Measurements from ENCODE around the gene CREB3L2.
A peak's percentile ranks its signal among the peaks of the same experiment; 100 is the strongest.
"Not testable (repeated sequence)": the region's sequence is repeated elsewhere in the genome, so short reads cannot be mapped to it uniquely, and the experiment has no call there.

The CREB3L2 gene

DNA sequence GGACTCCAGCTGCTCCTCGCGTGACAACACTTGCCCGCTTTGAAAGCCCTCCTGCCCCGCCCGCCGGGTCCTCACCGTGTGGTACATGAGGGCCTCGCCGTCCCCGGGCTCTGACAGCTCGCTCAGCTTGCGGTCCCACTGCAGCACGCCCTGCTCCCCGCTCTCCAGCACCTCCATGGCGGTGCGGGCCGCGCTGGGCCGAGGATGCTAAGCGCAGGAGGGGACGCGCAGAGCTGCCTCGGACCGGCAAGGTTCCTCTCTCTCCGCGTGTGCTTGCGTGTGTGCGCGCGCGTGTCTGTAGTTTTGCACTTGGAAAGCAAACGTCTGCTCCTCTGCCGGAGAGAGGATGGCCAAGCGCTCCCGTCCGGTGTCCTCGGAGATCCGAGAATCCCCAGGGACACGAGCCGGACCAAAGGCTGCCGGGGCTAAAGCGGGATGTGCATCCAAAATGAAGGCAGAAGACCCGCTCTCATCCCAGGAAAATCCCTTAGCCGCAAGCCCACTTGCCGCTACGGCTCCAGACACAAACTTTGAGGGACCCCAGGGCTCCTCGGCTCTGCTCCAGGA, at the start of gene CREB3L2:
TSS of gene CREB3L2 (minus strand) at position 558 of the 567 bp plus-strand sequence. CDS start at position 177, 381 bp downstream.
- peak; percentile 59 for DNase-seq (ENCODE audit: low spot score)

DNA sequence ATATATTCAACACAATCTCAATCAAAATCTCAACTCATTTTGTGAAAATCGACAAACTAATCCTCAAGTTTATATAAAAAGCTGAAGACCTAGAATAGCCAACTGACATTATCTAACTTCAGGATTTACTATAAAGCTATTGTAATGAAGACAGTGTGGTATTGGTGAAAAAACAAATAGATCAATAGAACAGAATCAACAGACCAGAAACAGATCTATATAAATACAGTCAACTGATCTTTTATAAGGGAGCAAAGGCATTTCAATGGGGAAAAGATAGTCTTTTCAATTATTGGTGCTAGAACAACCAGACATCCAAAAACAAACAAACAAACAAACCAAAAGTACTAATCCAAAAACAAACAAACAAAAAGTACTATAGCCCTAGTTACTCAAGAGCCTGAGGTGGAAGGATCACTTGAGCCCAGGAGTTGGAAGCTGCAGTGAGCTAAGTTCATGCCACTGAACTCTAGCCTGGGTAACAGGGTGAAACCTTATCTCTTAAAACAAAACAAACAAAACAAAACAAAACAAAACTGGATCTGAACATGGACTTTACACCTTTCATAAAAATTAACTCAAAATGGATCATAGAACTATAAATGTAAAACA, 47.7 kb upstream of the CREB3L2 start:
- DNase-seq (ENCODE audit: low spot score): no peak

- no peak for DNase-seq (ENCODE audit: low spot score)
Measured at GRCh38 chr7:138047907-138048306, 46.0 kb upstream of the CREB3L2 start.

GRCh38 chr7:138044897-138045296, 43.0 kb upstream of the CREB3L2 start:
- DNase-seq (ENCODE audit: low spot score): no peak

- not testable (repeated sequence) for DNase-seq (ENCODE audit: low spot score)
Measured at GRCh38 chr7:138040063-138040462, 38.2 kb upstream of the CREB3L2 start.

- DNase-seq (ENCODE audit: low spot score): no peak
Measured at GRCh38 chr7:138036135-138036534, 34.2 kb upstream of the CREB3L2 start.

GRCh38 chr7:138033241-138033640, 31.4 kb upstream of the CREB3L2 start:
- no peak for DNase-seq (ENCODE audit: low spot score)

DNA sequence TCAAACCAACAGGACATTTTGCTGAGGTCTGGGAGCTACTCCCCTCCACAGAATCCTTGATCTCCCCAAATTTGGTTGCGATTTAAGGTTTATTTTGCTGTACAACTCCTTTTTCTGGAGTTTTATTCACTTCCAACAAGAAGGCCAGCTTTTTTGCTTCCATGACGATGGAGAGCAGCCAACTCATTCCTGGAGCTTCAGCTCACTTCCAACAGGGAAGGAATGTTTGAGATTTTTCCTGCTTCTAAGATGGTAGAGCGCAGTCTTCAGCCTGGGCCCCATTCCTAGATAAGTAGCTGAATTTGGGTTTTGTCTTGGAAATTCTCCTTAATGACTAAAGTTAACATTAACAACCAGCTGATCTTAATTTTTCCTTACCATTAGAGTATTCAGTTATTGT, 30.9 kb upstream of the CREB3L2 start:
- DNase-seq (ENCODE audit: low spot score): no peak

DNA sequence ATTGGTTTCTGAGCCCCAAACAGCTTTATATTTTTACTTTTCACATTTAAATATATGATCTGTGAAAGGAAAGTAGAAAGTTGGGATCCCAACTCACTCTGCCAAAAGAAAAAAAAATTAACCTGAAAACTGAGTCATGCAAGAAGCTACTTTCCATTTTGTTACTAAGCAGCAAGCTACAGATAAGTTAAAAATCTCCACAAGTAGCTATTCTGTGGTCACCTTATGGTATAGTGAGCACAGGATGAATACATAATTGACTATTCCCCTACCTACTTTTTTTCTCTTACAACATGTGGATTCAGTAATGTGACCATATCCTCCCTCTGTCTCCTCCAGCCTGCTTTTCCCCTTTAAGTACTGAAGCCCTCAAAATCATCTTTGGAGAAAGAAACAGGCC, 30.3 kb upstream of the CREB3L2 start:
- no peak for DNase-seq (ENCODE audit: low spot score)

DNA sequence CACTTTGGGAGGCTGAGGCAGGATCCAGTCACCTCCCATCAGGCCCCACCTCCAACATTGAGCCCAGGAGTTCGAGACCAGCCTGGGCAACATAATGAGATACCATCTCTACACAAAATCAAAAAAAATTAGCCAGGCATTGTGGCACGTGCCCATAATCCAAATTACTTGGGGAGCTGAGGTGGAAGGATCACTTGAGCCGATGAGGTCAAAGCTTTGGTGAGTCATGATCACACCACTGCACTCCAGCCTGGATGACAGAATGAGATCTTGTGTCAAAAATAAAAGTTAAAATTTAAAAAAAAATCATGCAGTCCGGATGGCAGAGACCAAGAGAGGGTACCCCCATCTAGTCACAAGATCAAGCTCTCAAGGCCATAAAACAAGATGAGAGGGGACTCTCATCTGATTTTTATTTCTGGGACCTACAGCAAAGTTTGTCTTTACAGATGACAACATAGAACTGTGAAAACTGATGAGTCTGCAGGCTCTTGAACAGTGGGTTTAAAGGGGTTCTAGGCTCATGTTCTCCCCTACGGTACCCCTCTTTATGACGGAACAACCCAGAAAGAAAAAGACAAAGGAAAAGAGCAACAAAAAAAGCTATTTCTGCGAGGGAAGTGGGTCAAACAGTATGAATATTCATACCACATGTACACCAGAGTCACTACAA, 28.9 kb upstream of the CREB3L2 start:
- DNase-seq (ENCODE audit: low spot score): no peak

GRCh38 chr7:138029941-138030340, 28.1 kb upstream of the CREB3L2 start:
- DNase-seq (ENCODE audit: low spot score): no peak

DNA sequence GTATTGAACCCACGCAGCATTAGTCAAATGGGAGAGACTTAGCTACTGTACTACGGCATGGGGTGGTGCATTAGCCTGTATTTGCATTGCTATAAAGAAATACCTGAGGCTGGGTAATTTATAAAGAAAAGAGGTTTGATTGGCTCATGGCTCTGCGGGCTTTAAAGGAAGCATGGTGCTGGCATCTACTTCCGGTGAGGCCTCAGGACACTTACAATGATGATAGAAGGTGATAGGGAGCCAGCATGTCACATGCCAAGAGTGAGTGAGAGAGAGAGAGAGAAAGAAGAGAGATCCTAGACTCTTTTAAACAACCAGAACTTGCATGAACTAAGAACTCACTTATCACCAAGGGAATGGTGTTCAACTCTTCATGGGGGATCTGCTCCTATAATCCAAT, 27.2 kb upstream of the CREB3L2 start:
- DNase-seq (ENCODE audit: low spot score): no peak

DNA sequence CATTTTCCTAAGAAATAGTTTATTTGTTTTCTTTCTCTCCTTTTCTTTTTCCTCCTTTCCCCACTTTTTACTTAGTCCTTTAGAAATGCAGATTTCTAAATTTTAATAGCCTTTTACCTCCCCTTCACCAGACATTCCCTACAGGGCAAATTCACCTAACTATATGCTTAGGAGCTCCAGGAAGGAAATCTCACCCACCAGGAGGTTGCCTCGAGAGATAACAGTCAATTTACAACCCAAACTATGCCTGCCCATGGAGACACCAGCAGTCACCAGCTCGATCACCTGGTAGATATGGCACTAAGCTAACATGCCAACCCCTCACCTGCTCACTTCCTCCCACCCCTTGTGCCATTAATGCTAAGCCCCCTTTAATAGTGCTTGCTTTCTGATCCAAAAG, 25.2 kb upstream of the CREB3L2 start:
- no peak for DNase-seq (ENCODE audit: low spot score)

DNA sequence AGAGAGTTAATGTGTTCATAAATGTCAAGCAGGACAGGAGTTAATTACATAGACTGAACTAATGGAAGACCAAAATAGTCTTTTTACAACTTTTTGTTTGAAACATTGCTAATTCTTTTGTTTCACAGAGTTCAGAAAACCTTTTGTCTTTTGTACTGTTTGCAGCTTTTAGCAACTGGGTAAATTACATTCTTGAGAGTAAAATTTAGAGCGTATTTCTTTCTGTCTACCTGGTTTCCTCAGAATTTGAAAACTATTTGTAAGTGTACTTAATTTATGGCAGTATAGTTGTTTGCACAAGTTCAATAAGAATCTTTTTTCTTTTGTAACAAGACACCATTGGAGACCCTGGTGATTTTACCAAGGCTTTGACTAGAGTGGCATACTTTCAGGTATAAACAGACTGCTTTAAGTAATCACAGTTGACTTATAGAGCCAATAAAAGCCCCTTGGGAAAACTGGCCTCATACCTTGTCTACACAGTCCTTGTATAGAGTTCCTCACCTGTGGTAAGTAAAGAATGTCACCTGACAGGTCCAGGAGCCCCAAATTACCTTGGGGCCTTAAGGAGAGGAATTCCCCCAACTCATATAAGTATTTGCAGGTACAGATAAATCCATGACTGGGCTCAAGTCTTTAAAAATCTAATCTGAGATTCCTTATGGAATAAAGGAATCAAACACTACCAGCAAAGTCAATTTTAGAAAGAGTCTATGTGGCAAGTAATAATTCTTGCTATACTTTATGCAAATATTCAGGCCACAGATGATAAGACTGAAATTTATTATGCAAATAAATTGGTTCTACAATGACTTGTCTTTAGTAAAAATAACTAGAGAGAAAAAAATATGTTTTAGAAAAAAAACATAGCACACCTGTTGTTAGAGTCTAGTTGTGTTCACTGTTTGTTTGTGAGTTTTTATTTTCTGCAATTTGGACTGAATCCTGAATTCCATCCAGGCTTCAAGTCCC, 23.6 kb upstream of the CREB3L2 start:
- DNase-seq (ENCODE audit: low spot score): no peak

DNA sequence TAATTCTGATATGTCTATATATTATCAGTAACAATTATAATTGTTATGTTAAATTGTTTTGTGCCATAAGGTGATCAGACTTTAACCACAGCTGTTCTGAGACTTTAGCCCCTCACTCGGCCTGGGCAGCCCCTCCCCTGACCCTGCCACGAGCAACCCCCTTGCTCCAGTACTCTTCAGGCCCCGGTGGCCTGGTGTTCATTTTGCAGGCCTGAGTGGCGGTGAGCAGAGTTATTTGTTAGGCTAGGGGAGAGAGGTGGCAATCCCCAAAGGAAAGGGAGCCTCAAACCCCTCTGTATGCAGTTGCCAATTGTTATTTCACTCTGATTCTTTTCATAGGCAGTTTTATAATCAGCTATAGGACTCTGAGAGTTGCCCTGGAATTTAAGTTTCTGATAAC, 22.9 kb upstream of the CREB3L2 start:
- no peak for DNase-seq (ENCODE audit: low spot score)

GRCh38 chr7:138024343-138024691, 22.4 kb upstream of the CREB3L2 start:
- DNase-seq (ENCODE audit: low spot score): no peak

DNA sequence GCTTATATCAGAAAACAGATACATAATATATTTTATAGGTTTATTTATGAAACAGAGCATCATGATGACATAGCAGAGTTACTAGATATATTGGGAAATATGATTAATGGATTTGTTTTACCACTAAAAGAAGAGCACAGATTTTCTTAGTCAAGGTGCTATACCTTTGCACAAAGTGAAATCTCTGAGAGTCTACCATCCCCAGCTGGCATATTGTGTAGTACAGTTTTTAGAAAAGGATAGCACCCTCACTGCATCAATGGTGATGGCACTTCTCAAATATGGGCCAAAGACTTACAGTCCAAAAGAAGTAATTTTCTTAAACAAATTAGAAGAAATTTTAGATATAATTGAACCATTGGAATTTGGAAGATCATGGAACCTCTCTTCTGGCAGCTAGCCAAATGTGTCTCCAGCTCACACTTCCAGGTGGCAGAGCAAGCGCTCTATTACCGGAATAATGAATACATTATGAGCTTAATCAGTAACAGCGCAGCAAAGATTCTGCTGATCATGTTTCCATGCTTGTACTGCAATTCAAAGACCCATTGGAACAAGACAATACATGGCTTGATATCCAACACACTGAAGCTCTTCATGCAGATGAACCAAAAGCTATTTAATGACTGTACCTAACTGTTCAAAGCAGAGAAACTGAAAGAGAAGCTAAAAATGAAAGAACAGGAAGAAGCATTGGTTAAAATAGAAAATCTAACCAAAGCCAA, 21.9 kb upstream of the CREB3L2 start:
- no peak for DNase-seq (ENCODE audit: low spot score)

DNA sequence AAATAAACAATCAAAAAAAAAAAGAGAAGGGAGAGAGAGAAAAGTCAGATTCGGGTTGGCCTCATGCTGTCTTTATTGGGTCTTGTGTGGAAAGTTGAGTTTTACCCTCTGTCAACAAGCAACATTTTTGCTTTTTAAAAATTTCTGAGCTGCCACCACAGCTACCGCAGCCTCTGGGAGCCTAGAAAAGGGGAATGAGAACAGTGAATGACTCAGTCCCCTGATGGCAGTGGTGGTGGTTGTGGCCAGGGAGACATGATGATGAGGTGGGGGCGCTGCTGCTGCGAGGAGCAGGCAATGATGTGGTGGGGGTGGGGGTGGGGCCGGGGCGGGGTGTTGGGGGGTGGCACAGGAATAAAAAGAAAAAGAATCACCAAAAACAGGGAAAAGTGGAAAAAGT, 20.0 kb upstream of the CREB3L2 start:
- DNase-seq (ENCODE audit: low spot score): no peak

DNA sequence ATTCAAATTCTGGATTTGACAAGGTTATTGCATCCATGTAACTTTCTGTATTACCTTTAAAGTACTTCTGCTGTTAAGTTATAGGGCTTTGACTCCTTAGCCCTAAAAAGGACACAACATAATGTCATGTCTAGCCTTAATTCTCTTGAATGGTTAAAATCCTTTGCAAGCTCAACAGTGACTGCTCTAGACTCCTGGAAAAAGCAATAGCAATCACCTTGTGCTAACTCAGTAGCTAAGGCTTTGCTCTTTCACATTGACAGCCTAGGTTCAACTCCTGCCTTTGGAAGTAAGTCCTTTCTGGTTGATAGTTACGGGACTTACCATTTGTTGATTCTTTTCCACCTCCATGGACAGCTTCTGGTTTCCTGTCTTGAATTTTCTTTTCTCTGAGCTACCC, 16.1 kb upstream of the CREB3L2 start:
- no peak for DNase-seq (ENCODE audit: low spot score)

DNA sequence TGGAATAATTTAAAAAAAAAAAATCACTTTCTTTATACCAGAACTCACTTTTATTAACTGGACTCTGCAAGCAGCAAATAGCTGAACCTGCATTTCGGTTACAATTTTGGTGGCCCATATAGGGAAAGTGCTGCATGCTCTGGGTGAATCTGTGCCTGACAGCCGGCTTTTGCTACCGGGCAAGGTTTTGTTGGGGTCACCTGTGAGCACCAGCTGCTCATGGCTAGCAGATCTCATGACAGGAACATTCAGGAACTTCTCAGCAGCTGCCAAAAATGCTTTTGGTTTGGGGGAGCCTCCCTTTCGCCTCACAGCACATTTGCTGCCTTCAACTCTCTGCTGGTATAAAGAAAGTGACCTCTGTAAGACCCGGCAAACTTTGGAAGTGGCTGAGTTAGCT, 13.2 kb upstream of the CREB3L2 start:
- no peak for DNase-seq (ENCODE audit: low spot score)

DNA sequence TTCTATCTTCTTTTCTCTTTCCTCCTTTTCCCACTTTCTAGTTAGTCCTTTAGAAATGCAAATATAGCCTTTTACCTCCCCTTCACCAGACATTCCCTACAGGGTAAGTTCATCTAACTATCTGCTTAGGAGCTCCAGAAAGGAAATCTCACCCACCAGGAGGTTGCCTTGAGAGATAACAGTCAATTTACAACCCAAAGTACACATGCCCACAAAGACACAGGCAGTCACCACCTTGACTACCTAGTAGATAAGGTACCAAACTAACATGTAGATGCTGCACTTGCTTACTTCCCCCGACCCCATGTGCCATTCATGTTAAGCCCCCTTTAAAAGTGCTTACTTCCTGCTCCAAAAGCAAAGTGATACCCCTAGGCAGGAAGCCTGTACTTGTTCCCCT, 12.8 kb upstream of the CREB3L2 start:
- no peak for DNase-seq (ENCODE audit: low spot score)

GRCh38 chr7:138014201-138014600, 12.3 kb upstream of the CREB3L2 start:
- not testable (repeated sequence) for DNase-seq (ENCODE audit: low spot score)

All from CD4-positive, alpha-beta T cell treated with Interleukin-15 for 4 hours (primary cell).